LHCN-M2 (cell line): ENCODE results near the gene KLHL20. TPM values are rescaled to one million over a fixed set of nuclear protein-coding genes. Genes with fewer than 3 reads are reported as not detected.
A peak's percentile ranks its signal among the peaks of the same experiment; 100 is the strongest.
"Not testable (repeated sequence)": the region's sequence is repeated elsewhere in the genome, so short reads cannot be mapped to it uniquely, and the experiment has no call there.

ENCODE experiments used
- DNase-seq: peaks from one replicate; pipeline ENCODE4 v3.0.0-alpha.2; 2012; ENCODE audit warnings: low read depth
- total RNA-seq: library from RNA; depleted of rRNA; stranded (reverse); fragments of >200 nt; gene quantifications from 2 replicates; pipeline ENCODE4 v1.2.3, GENCODE V29; 2014

The KLHL20 gene
- total RNA-seq, 1 experiment from 2014 or later, result 33.0 TPM

DNA sequence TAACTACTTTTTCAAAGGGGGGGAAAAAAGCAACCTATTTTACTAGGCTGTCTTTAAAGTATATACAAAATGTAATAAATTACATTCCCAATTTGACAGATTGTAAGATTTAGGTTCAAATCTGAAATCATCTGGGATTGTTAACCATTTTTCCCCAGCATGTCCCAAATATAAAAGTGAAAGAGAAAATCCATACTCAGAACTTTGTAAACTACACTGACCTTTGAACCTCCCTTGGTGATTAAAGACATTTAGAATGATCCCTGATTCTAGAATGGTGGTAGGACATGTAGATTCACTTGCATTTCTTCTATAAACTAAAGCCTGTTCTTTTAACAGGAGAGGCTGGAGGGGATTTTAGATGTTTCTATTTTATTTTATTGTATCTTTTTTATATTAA, 39.0 kb downstream of the KLHL20 start:
- DNase-seq, result no peak

DNA sequence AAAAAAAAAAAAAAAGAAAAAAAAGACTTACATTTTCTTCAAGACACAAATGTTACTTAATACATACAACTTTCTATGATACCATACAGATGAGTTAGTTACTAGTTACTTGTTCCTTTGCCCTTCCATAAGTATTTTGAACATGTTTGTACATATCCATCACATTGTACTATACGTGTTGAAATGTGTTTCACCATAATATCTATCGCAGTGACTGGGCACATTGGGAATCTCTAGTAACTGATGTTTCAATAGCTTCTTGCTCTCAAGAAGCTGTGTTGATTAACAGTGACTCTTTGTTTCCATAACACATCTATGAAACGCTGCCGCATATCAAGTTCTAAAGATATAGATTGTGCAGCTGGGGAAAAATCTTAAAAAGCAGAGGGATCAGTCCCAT, 42.9 kb downstream of the KLHL20 start:
- no peak for DNase-seq

DNA sequence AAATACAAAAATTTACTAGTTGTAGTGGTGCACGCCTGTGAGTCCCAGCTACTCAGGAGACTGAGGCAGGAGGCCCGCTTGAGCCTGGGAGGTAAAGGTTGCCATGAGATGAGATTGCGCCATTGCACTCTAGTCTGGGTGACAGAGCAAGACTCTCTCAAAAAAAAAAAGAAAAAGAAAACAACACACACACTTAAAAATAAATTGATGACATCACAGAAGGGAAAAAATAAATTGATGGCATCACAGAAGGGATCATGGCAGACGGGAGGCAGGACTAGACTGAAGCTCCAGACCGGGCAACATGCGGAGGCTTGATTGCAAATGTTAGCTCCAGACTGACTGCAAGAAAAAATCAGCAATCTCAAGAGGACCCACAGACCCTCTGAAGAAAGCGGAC, 43.3 kb downstream of the KLHL20 start:
- no peak for DNase-seq

DNA sequence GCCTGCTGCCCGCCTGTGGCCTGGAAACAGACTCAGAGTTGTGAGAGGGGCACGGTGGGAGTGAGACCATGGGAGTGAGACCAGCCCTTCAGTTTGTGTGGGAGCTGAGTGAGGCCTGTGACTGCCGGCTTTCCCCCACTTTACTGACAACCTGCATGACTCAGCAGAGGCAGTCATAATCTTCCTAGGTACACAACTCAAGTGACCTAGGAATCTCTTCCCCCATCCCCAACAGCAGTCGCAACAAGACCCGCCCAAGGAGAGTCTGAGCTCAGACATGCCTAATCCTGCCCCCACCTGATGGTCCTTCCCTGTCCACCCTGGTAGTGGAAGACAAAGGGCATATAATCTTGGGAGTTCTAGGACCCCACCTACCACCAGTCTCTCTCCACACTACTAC, 44.2 kb downstream of the KLHL20 start:
- DNase-seq, result no peak

DNA sequence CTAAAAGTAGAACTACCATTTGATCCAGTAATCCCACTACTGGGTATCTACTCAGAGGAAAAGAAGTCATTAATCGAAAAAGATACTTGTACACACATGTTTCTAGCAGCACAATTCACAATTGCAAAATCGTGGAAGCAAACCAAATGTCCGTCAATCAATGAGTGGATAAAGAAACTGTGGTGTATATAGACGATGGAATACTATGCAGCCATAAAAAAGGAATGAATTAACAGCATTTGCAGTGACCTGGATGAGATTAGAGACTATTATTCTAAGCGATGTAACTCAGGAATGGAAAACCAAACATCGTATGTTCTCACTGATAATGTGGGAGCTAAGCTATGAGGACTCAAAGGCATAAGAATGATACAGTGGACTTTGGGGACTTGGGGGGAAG, 49.5 kb downstream of the KLHL20 start:
- DNase-seq, result not testable (repeated sequence)

DNA sequence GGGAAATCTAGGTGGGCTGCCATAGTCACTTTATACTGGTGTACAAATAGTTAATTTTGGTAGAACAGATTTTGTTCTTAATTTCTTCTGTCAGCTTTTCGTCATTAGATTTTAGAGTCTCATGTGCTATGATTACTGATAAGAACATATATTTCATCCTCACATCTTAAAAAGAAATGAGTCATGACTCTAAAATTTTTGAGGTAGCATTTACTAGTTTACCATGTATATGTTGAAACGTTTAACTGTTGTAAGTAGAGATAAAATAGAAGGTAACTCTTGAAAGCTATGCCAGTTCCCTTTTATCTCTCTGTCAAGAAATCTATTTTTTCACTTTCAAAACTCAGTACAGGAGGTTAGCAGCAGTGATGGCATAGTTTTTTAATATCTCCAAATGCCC, 53.4 kb downstream of the KLHL20 start:
- DNase-seq, result no peak

DNA sequence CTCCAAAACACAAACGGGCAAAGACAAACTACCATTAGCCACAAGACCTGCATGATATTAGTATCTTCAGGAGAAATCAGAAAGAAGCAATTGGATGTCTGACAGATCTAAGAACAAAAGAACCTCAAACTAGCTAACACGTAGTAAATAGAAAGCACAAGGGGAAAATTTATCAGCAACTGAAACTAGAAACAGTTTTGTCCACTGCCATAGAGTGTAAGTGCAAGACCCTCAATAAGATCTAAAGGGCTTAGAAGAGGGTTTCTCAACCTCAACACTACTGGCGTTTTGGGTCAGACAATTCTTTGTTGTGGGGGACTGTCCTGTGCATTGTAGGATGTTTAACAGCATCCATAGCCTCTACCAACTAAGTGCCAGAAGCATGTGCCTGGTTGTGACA, 54.0 kb downstream of the KLHL20 start:
- no peak for DNase-seq

DNA sequence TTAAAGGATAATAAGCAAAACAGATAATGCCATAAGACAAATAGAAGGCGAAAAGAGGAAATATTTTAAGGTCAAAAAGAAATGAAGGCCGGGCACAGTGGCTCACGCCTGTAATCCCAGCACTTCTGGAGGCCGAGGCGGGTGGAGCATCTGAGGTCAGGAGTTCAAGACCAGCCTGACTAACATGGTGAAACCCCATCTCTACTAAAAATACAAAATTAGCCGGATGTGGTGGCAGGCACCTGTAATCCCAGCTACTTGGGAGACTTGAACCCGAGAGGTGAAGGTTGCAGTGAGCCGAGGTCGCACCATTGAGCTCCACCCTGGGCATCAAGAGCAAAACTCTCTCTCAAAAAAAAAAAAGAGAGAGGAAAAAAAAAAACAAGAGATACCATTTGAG, 55.5 kb downstream of the KLHL20 start:
- not testable (repeated sequence) for DNase-seq

DNA sequence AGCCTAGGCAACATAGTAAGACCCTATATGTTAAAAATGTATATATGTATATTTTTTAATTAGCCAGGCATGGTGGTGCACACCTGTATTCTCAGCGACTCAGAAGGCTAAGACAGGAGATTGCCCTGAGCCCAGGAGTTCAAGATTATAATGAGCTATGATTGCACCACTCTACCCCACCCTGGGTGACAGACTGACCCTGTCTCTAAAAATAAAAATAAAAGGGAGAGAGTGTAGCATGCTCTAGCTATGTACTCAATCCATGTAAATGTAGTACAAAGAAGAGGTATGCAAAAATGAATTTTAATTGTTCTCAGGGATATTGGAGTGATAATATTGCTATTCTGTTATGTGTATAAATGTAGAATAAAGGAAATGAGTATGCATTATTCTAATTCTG, 56.8 kb downstream of the KLHL20 start:
- no peak for DNase-seq

DNA sequence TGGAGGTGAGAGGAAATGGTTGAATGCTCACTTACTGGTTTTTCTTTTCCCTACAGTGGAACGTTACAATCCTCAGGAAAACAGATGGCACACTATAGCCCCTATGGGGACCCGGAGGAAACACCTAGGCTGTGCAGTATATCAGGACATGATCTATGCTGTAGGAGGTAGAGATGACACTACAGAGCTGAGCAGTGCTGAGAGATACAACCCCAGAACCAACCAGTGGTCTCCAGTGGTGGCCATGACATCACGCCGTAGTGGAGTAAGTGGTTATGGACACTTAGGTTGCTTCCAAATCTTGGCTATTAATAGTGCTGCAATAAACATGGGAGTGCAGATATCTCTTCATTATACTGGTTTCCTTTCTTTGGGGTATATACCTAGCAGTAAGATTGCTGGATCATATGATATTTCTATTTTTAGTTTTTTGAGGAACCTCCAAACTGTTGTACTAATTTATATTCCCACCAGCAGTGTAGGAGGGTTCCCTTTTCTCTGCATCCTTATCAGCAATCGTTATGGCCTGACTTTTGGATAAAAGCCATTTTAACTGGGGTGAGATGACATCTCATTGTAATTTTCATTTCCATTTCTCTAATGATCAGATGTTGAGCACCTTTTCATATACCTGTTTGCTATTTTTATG, 60.9 kb downstream of the KLHL20 start:
- DNase-seq, result no peak

DNA sequence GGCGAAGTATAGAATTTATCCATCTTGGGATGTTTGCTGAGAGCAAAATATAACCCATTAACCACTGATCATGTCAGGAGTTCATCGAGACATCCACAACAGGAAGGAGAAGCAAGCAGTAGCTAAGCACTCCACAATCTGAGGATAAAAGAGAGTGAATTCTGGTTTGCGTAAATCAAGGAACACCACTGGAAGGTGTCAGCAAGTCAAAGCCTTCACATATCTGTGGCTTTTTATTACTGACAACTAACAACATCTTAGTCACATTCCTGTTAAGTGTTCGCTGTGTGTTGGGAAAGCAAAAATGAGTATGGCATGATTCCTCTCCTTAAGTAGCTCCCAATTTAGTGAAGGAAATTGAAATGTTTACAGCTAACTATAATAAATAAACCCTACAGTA, 65.2 kb downstream of the KLHL20 start:
- DNase-seq, result no peak

DNA sequence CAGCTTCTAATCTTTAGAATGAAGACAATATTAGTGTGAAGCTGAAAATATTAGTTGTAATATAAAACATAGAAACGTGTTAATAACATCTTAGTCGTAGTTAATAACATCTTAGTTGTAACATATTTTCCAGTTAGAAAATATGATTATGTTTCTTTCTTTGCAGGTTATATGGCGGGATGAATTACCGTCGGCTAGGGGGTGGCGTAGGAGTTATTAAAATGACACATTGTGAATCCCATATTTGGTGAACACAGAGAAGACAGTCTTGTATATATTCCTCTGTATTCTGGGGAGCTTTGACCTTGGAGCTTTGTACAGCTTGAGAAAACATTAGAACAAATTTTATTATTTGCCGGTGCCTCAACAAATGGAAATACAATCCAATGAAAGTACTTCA, 70.2 kb downstream of the KLHL20 start:
- no peak for DNase-seq

DNA sequence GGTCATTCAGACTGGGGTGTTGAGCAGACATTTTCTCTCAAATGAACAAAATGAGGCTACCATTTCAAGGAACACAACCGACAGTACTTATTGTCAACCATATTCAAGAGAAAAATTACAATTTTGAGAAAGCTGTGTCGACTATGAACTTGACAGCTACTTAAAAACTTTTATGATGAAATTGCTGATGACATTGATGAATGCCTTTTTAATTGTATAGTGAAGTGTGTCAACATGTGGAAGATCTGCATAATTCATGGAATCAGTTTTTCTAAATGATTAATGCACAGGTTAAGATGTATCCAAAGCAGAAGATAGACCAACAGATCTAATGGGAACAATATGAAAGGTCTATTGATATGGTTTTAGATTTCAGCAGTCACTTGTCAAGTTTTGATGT, 75.1 kb downstream of the KLHL20 start:
- no peak for DNase-seq

DNA sequence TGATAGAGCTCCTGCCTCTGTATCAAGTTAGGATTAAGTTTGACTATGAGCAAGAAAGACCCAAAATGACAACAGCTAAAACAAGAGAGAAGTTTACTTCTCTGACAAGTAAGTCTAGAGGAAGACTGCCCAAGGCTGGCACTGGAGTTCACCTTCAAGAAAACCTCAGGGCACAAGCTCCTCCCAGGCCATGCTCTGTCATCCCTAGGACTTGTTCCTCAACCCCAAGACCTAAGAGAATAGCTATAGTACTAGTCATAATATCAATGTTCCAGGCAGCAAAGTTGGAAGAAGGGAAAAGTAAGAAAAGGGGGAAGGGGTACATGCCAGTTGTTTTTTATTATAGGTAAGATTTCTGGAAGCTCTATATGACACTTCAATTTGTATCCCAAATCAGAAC, 83.3 kb downstream of the KLHL20 start:
- DNase-seq, result peak; percentile 28

DNA sequence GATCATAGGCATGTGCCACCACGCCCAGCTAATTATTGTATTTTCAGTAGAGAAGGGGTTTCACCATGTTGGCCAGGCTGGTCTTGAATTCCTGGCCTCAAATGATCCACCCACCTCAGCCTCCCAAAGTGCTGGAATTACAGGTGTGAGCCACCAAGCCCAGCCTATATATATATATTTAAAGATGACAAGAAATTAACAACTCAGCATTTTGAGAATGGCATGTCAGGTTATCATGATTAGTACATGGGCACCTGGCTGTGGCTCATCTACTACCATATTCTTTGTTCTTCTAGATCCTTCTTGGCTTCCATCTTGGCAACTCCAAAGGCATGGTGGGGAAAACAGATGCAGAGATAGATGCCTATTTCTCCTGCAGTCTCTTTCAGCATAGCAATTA, 85.2 kb downstream of the KLHL20 start:
- not testable (repeated sequence) for DNase-seq

DNA sequence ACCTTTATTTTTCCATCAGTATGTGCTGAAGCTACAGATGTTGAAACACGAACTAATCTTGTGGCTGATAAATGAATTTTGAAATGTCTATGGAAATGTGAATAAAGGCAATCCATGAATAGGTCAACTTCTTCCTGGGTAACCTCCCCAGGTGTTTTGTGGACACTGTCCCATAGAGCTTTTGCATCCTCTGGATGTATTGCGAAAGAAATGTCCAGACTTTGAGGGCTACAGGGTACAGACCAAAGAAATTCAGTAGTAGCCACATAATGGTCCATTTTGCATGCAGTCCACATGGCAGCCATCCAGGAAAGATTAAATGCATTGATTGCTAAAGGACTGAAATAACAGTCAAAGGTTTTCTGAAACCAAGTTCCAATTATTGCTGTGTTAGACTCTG, 88.2 kb downstream of the KLHL20 start:
- no peak for DNase-seq

DNA sequence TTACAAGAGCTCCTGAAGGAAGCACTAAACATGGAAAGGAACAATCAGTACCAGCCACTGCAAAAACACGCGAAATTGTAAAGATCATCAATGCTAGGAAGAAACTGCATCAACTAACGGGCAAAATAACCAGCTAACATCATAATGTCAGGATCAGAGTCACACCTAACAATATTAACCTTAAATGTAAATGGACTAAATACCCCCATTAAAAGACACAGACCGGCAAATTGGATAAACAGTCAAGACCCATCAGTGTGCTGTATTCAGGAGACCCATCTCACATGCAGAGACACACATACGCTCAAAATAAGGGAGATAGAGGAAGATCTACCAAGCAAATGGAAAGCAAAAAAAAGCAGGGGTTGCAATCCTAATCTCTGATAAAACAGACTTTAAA, 98.9 kb downstream of the KLHL20 start:
- not testable (repeated sequence) for DNase-seq

DNA sequence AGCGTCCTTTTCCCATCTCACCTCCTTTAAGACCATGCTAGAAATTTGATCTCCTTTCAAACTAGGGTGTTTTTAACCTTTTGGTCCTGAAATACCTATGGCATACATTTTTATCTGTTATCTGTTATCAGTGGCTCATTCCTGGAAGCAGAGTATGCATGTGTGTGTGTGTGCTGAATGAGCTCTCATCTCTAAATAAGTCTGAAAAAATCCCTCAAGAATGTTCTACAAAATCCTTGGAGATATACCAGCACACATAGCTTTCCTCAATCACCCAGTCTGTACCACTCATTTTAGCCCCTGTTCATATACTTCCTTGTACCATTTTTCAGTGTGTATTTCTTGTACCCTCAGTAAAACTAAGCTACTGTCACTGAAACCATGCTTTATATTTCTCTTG, 103.7 kb downstream of the KLHL20 start:
- DNase-seq, result no peak

DNA sequence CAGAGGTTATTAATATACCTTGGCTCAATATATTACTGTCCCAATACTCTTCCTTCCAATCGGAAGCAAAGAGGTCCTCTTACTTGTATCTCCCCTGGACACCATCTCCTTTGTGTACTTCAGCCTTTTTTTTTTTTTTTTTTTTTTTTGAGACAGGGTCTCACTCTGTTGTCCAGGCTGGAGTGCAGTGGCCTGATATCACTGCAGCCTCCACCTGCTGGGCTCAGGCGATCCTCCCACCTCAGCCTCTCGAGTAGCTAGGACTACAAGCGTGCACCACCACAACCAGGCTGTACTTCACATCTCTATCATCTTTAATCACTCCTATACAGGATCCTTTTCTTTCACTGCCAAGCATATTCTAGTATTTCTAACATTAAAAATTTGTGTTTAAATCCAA, 106.9 kb downstream of the KLHL20 start:
- no peak for DNase-seq

DNA sequence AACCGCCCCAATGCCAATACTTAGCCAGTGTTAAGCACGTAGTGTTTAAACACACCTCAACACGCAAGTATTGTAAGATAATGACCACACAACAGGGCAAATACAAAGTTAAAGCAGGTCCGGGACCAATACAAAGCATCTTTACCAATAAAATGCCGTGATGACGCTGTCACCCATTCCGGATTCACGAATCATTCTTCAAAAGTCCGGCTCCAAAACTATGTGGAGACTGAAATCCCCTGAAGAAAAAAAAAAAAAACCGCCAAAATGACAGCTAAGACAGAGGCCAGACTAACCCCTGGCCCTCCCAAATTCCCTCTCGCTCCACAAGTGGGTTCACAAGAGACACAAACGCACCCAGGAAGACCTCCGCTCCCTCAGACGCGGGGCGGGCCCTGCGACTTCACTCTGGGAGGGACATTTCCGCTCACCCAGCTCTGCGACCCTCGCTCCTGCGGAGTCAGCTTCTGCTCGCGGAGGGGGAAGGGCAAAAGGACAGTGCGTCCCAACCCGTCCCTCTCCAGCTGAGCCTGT, 109.1 kb downstream of the KLHL20 start:
- no peak for DNase-seq

DNA sequence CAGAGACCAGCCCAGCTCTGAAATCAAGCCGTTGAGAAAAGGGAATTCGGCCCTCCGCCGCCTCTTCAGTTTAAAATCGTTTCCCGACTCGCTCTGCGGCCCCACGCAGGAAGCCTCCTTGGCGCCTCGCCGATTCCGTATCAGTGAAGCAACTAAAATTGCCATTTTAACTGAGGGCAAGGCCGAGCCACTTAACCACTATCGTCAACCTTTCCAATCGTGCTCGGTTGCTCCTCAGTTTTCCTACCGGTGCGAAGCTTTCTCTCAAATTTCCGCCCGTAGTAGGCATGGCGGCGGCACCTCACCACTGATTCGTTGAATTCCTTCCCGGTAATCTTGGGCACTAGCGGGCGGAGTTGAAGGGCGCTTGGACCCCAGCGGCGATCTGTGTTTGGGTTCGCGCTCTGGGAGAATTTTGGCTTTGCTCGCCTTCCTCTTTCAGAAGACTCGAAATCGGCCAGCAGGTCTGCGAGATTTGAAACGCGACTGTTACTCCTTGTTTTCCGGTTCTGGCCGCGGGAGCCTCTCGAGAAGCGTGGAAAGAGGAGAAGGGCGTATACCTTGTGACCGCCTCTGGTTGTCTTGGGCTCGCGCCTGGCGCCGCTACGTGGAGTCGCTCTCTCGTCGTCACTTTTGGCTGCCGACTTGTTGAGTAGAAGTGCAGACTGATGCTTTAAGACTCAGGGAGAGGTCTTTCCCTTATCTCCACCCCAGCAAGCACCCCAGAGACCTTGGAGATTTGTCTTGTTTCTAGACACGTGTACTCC, 109.7 kb downstream of the KLHL20 start, which contains the start of the genes CENPL and DARS2:
CENPL (minus strand) TSS at position 569 of the 767 bp plus-strand sequence. CDS start 13,584 bp downstream, outside the sequence.
DARS2 (plus strand) TSS at position 359 of the 767 bp plus-strand sequence. CDS start 557 bp downstream, outside the sequence.
- DNase-seq, result peak; percentile 98

DNA sequence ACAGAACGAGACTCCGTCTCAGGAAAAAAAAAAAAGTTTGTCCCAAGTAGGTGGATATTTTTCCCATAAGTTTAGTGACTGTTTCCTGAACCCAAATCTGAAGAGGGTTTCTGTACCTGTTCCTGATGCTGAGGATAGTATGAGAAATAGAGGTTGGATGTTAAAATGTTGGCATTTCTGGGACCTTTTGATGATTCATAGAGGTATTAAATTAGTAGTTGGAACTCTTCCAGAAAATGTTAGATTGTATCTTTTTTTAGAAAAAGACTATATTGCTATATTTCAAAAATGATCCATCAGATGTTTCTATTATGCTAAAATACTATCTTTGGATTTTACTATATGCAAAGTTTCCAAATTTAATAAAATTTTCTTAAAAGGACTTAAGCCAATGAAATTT, 112.8 kb downstream of the KLHL20 start:
- no peak for DNase-seq

DNA sequence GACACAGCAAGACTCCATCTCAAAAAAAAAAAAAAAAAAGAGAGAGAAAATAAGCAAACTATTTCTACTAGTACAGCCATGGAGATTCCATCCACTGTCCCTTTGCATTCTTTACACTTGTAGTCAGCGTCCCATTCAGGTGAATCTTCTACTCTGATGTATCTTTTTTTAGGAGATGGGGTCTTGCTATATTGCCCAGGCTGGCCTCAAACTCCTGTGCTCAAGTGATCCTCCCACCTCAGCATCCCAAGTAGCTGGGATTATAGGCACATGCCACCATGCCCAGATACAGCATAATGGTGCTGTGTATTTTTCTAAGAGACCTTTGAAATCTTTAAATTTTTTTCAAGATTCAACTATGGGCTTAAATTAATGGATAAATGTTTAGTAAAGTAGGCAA, 118.0 kb downstream of the KLHL20 start:
- no peak for DNase-seq
